ENCODE results near the gene PKP1.

PKP1 gene

GRCh38 chr1:201359873-201360210, 76.5 kb downstream of the PKP1 start:
- no peak for DNase-seq
- no peak overlapping the region for H2BK5ac ChIP-seq (ENCODE audit: low read depth, low read length, poor library complexity, severe bottlenecking)
- H3K4me2 ChIP-seq (ENCODE audit: low read length, poor library complexity, severe bottlenecking), result no peak overlapping the region
- H2BK12ac ChIP-seq (ENCODE audit: low read length in 2 of 2), result no peak overlapping the region
- no peak overlapping the region for H2AK5ac ChIP-seq (ENCODE audit: low read length, severe bottlenecking)
- H3K4me3 ChIP-seq (ENCODE audit: insufficient read depth in 1 of 2, low read depth in 1 of 2, low read length in 2 of 2), result no peak overlapping the region
- H2BK15ac ChIP-seq (ENCODE audit: low read depth, poor library complexity, severe bottlenecking), result no peak overlapping the region
- 81% methylated on average over 2 of the region's 2 CpGs for WGBS
- no peak overlapping the region for H3K4ac ChIP-seq (ENCODE audit: low read depth in 1 of 2, low read length in 2 of 2)
- H2AFZ ChIP-seq (ENCODE audit: low read depth, low read length), result no peak overlapping the region
- H4K8ac ChIP-seq (ENCODE audit: low read length), result no peak overlapping the region
- no peak overlapping the region for H3K23ac ChIP-seq (ENCODE audit: low read length in 2 of 2)
- no peak overlapping the region for H3K27ac ChIP-seq (ENCODE audit: low read length, poor library complexity, severe bottlenecking)
- H3K9me3 ChIP-seq (ENCODE audit: control insufficient read depth, low read length), result no peaks in the 10 kb centered on the region
- peaks cover 7% of the 10 kb centered on the region for H3K4me1 ChIP-seq (ENCODE audit: control insufficient read depth, insufficient read depth, low read depth, low read length)
- no peak overlapping the region for H3K18ac ChIP-seq (ENCODE audit: low read depth in 1 of 2, low read length in 2 of 2)
- no peak overlapping the region for H4K91ac ChIP-seq (ENCODE audit: low read length)
- no peaks in the 10 kb centered on the region for H3K79me1 ChIP-seq (replicated peaks; ENCODE audit: low read length, poor library complexity, severe bottlenecking)
- H3K9ac ChIP-seq (ENCODE audit: low read length), result no peak overlapping the region
- H3K14ac ChIP-seq (ENCODE audit: low read length in 2 of 2), result no peak overlapping the region
- no peak overlapping the region for H2BK120ac ChIP-seq (ENCODE audit: low read depth, low read length)
- H3K36me3 ChIP-seq (ENCODE audit: control insufficient read depth in 1 of 2, insufficient read depth in 2 of 2, low read depth in 1 of 2, low read length in 2 of 2), result peaks cover 0 to 20% of the 10 kb centered on the region in 2 experiments
- peaks cover 0 to 74% of the 10 kb centered on the region in 2 experiments for H3K27me3 ChIP-seq (ENCODE audit: control insufficient read depth in 1 of 2, insufficient read depth in 1 of 2, low read length in 2 of 2)

GRCh38 chr1:201360486-201360885, 77.2 kb downstream of the PKP1 start:
- Histone ChIP-seq H3K18ac (ENCODE audit: low read depth in 1 of 2, low read length in 2 of 2) (no peak overlapping the region), H3K27ac (ENCODE audit: low read length, poor library complexity, severe bottlenecking) (no peak overlapping the region), H3K4ac (ENCODE audit: low read depth in 1 of 2, low read length in 2 of 2) (no peak overlapping the region), H3K4me3 (ENCODE audit: insufficient read depth in 1 of 2, low read depth in 1 of 2, low read length in 2 of 2) (no peak overlapping the region), H3K36me3 (ENCODE audit: control insufficient read depth in 1 of 2, insufficient read depth in 2 of 2, low read depth in 1 of 2, low read length in 2 of 2) (peaks cover 0 to 26% of the 10 kb centered on the region in 2 experiments), H4K91ac (ENCODE audit: low read length) (no peak overlapping the region), H2AK5ac (ENCODE audit: low read length, severe bottlenecking) (no peak overlapping the region), H3K14ac (ENCODE audit: low read length in 2 of 2) (no peak overlapping the region), H2BK120ac (ENCODE audit: low read depth, low read length) (no peak overlapping the region), H2BK5ac (ENCODE audit: low read depth, low read length, poor library complexity, severe bottlenecking) (no peak overlapping the region), H2AFZ (ENCODE audit: low read depth, low read length) (no peak overlapping the region), H3K79me1 (replicated peaks; ENCODE audit: low read length, poor library complexity, severe bottlenecking) (no peaks in the 10 kb centered on the region), H3K4me2 (ENCODE audit: low read length, poor library complexity, severe bottlenecking) (no peak overlapping the region), H4K8ac (ENCODE audit: low read length) (no peak overlapping the region), H3K27me3 (ENCODE audit: control insufficient read depth in 1 of 2, insufficient read depth in 1 of 2, low read length in 2 of 2) (peaks cover 0 to 70% of the 10 kb centered on the region in 2 experiments), H3K4me1 (ENCODE audit: control insufficient read depth, insufficient read depth, low read depth, low read length) (peaks cover 7% of the 10 kb centered on the region), H3K9me3 (ENCODE audit: control insufficient read depth, low read length) (no peaks in the 10 kb centered on the region), H3K23ac (ENCODE audit: low read length in 2 of 2) (no peak overlapping the region), H2BK12ac (ENCODE audit: low read length in 2 of 2) (no peak overlapping the region), H2BK15ac (ENCODE audit: low read depth, poor library complexity, severe bottlenecking) (no peak overlapping the region), H3K9ac (ENCODE audit: low read length) (no peak overlapping the region)
- WGBS, result 81% methylated on average over 7 of the region's 7 CpGs
- DNase-seq, result no peak

GRCh38 chr1:201360901-201361651, 77.8 kb downstream of the PKP1 start:
- no peak overlapping the region for H3K27ac ChIP-seq (ENCODE audit: low read length, poor library complexity, severe bottlenecking)
- WGBS, result 73% methylated on average over 11 of the region's 15 CpGs
- H2BK15ac ChIP-seq (ENCODE audit: low read depth, poor library complexity, severe bottlenecking), result no peak overlapping the region
- no peak overlapping the region for H3K4ac ChIP-seq (ENCODE audit: low read depth in 1 of 2, low read length in 2 of 2)
- H4K91ac ChIP-seq (ENCODE audit: low read length), result no peak overlapping the region
- no peak for DNase-seq
- no peak overlapping the region for H3K23ac ChIP-seq (ENCODE audit: low read length in 2 of 2)
- no peak overlapping the region for H2BK120ac ChIP-seq (ENCODE audit: low read depth, low read length)
- no peak overlapping the region for H3K18ac ChIP-seq (ENCODE audit: low read depth in 1 of 2, low read length in 2 of 2)
- no peak overlapping the region for H2AK5ac ChIP-seq (ENCODE audit: low read length, severe bottlenecking)
- no peak overlapping the region for H3K14ac ChIP-seq (ENCODE audit: low read length in 2 of 2)
- peaks cover 0 to 67% of the 10 kb centered on the region in 2 experiments for H3K27me3 ChIP-seq (ENCODE audit: control insufficient read depth in 1 of 2, insufficient read depth in 1 of 2, low read length in 2 of 2)
- H3K4me3 ChIP-seq (ENCODE audit: insufficient read depth in 1 of 2, low read depth in 1 of 2, low read length in 2 of 2), result no peak overlapping the region
- H2BK5ac ChIP-seq (ENCODE audit: low read depth, low read length, poor library complexity, severe bottlenecking), result no peak overlapping the region
- H3K4me1 ChIP-seq (ENCODE audit: control insufficient read depth, insufficient read depth, low read depth, low read length), result peaks cover 7% of the 10 kb centered on the region
- H2BK12ac ChIP-seq (ENCODE audit: low read length in 2 of 2), result no peak overlapping the region
- no peaks in the 10 kb centered on the region for H3K9me3 ChIP-seq (ENCODE audit: control insufficient read depth, low read length)
- no peak overlapping the region for H3K4me2 ChIP-seq (ENCODE audit: low read length, poor library complexity, severe bottlenecking)
- no peak overlapping the region for H3K9ac ChIP-seq (ENCODE audit: low read length)
- no peaks in the 10 kb centered on the region for H3K79me1 ChIP-seq (replicated peaks; ENCODE audit: low read length, poor library complexity, severe bottlenecking)
- peaks cover 0 to 27% of the 10 kb centered on the region in 2 experiments for H3K36me3 ChIP-seq (ENCODE audit: control insufficient read depth in 1 of 2, insufficient read depth in 2 of 2, low read depth in 1 of 2, low read length in 2 of 2)
- H2AFZ ChIP-seq (ENCODE audit: low read depth, low read length), result no peak overlapping the region
- no peak overlapping the region for H4K8ac ChIP-seq (ENCODE audit: low read length)

- peak; percentile 35 for DNase-seq
- no peak overlapping the region for H3K14ac ChIP-seq (ENCODE audit: low read length in 2 of 2)
- peaks cover 0 to 69% of the 10 kb centered on the region in 2 experiments for H3K27me3 ChIP-seq (ENCODE audit: control insufficient read depth in 1 of 2, insufficient read depth in 1 of 2, low read length in 2 of 2)
- no peaks in the 10 kb centered on the region for H3K9me3 ChIP-seq (ENCODE audit: control insufficient read depth, low read length)
- WGBS, result 33% methylated on average over 7 of the region's 10 CpGs
- peak overlapping the region; percentile 23 for H2AK5ac ChIP-seq (ENCODE audit: low read length, severe bottlenecking)
- no peak overlapping the region for H2BK5ac ChIP-seq (ENCODE audit: low read depth, low read length, poor library complexity, severe bottlenecking)
- H3K27ac ChIP-seq (ENCODE audit: low read length, poor library complexity, severe bottlenecking), result no peak overlapping the region
- H3K23ac ChIP-seq (ENCODE audit: low read length in 2 of 2), result no peak overlapping the region
- no peak overlapping the region for H3K4me3 ChIP-seq (ENCODE audit: insufficient read depth in 1 of 2, low read depth in 1 of 2, low read length in 2 of 2)
- H2BK120ac ChIP-seq (ENCODE audit: low read depth, low read length), result no peak overlapping the region
- H3K9ac ChIP-seq (ENCODE audit: low read length), result no peak overlapping the region
- no peak overlapping the region for H4K91ac ChIP-seq (ENCODE audit: low read length)
- no peak overlapping the region for H3K4ac ChIP-seq (ENCODE audit: low read depth in 1 of 2, low read length in 2 of 2)
- no peak overlapping the region for H3K18ac ChIP-seq (ENCODE audit: low read depth in 1 of 2, low read length in 2 of 2)
- H3K4me2 ChIP-seq (ENCODE audit: low read length, poor library complexity, severe bottlenecking), result no peak overlapping the region
- H2BK12ac ChIP-seq (ENCODE audit: low read length in 2 of 2), result no peak overlapping the region
- H3K36me3 ChIP-seq (ENCODE audit: control insufficient read depth in 1 of 2, insufficient read depth in 2 of 2, low read depth in 1 of 2, low read length in 2 of 2), result peaks cover 0 to 34% of the 10 kb centered on the region in 2 experiments
- no peak overlapping the region for H4K8ac ChIP-seq (ENCODE audit: low read length)
- H2BK15ac ChIP-seq (ENCODE audit: low read depth, poor library complexity, severe bottlenecking), result no peak overlapping the region
- peaks cover 7% of the 10 kb centered on the region for H3K4me1 ChIP-seq (ENCODE audit: control insufficient read depth, insufficient read depth, low read depth, low read length)
- H3K79me1 ChIP-seq (replicated peaks; ENCODE audit: low read length, poor library complexity, severe bottlenecking), result no peaks in the 10 kb centered on the region
- no peak overlapping the region for H2AFZ ChIP-seq (ENCODE audit: low read depth, low read length)
Observed at GRCh38 chr1:201361652-201362504, 78.6 kb downstream of the PKP1 start.
